ENCODE measurements around the gene DCHS2. TPM values are rescaled to one million over a fixed set of nuclear protein-coding genes. Genes with fewer than 3 reads are reported as not detected.

The DCHS2 gene
- polyA plus RNA-seq, 3 donors = under 0.01 to 0.12 (median 0.01) TPM

DNA sequence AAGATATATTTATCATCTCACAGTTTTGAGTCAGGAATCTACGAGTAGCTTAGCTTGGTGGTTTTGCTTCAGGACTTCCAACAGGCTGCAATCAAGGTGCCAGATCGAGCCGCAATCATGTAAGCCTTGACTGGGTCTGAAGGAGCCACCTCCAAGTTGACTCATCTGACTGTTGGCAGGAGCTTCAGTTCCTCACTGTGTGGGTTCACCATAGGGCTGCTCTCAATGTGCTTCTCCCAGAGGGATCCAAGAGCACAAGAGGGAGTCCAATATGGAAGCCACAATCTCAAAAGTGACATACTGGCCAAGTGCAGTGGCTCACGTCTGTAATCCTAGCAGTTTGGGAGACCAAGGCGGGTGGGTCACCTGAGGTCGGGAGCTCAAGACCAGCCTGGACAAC is 26.5 kb downstream of the DCHS2 start:
- 75 to 89% (median 85%) methylated on average over 6 of the region's 6 CpGs for WGBS, 3 donors
- no peak overlapping the region for H3K27ac ChIP-seq (ENCODE audit: low read depth, low read length)

DNA sequence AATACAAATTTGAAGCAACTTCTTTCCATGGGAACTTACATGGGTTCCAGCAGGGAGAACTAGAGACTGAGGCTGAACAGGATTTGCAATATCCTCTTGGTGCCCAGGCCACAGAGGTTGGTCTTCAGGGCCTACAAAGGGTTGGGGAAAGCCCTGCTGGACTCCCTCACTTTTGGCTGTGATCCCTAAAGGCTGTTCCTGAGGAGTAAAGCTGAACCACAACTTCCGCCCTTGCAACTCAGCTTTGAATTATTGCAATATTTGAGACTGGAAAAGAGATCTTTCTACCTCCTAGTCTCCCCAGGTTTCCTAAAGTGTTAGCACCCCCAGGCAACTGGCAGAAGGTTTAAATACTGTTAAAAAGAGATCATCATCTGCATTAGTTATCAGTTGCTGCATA is 26.9 kb downstream of the DCHS2 start:
- 63 to 89% (median 71%) methylated on average over 1 of the region's 1 CpG for WGBS, 3 donors

DNA sequence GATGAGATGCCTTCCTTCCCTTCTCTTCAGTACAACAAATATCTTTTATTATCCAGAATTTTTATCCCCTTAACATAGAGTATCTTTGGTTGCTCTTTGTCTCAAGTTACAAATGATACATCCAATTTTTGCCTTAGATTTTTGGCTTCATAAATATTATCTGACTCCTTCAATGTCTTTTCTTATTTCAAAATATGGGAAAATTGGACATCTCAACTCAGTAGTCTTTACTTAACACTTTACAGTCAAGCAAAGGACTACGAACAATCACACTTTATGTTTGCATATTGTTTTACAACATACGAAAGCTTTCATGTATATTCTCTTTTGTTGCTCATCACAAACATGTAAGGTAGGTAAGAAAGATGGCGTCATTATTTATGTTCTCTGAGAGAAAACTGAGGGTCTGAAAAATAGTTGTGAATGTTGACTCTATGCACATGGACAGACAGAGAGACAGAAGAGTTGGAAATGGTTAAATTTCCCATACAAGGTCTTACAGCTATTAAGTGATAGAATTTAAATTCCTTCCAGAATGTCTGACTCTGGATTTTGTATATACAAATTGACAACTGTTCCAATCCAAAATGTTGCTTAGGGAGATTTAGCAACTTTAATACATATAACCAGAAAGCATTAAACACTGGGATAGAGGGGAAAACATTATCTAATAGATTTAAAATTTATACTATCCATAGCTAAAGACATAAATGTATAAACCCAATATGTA is 29.4 kb downstream of the DCHS2 start:
- H3K27ac ChIP-seq (ENCODE audit: low read depth, low read length) = no peak overlapping the region
- WGBS, 3 donors = 91 to 94% (median 92%) methylated on average over 3 of the region's 3 CpGs

More for the DNA sequence above, 26.9 kb downstream of the DCHS2 start:
- no peak overlapping the region for H3K27ac ChIP-seq (ENCODE audit: low read depth, low read length)

DNA sequence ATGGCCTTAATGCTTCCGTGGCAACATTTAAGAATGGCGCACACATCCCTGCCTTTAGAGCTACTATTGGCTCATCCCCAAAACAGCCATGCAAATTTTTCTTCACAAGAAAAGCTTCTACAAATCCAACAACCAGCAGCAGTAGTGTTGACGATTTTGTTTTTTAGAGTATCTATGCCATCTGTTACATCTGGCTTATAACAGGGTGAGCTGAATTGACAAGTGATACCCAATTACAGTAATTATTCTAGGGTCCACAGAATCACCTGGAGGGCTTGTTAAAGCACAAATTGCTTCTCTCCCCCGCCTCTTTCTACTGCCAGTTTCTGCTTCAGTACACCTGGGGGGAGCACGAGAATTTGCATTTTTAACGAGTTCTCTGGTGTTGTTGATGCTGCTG is 34.1 kb downstream of the DCHS2 start:
- H3K27ac ChIP-seq (ENCODE audit: low read depth, low read length) = no peak overlapping the region

DNA sequence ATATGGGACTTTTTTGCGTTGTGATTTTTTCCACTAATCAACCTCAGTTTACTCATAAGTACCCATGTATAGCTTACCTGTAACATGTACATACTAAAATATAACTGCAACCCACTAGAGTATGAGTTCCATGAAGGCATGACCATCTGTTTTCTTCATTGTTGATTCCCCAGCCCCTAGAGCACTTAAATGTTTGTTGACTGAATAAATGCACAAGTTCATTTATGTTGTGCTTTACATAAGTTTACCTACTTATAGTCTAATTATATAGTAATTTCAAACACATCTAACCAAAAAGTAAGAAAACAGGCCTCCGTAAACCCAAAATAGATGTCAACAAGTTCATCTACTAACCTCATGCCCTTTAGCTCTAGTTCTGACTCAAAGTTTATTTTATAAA is 34.7 kb downstream of the DCHS2 start:
- no peak overlapping the region for H3K27ac ChIP-seq (ENCODE audit: low read depth, low read length)
- WGBS, 3 donors = 89 to 95% (median 94%) methylated on average over 2 of the region's 2 CpGs

More for the DNA sequence above, 34.1 kb downstream of the DCHS2 start:
- WGBS, 3 donors = 79 to 84% (median 82%) methylated on average over 6 of the region's 6 CpGs

DNA sequence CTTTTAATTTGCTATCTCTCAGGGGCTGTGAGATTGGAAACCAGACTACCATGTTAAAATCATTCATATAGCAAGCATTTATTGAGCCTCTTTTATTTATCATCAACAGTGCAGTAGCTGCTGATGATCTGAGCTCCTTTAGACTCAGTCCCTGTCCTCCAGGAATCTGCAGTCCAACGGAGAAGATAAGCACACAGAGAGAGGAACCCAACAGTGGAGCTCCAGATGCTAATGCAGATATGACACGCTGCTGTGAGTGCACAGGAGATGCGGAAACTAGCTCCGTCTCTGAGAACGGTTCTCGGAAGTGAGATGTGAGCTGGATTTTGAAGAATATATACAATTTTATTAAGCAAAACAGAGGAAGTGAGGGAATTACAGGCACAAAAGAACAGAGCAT is 35.4 kb downstream of the DCHS2 start:
- no peak overlapping the region for H3K27ac ChIP-seq (ENCODE audit: low read depth, low read length)

DNA sequence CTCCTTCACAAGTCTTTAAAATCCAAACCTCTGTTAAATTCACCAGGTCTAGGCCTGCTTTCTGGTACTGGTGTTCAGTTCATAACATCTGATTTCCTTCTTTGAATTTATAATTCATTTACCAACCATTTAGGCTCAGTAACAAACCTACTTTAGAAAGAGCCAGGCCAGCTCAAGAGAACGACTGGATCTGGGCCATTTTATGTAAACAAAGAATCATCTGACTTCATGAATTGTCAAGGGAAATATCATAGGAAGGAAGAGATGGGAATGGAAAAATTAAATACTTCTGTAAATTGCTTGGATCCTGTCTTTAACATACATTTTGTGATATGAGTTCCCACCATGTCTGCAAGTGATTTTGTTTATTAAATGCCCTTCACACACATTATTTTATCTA is 36.5 kb downstream of the DCHS2 start:
- WGBS, 3 donors = 24 to 37% (median 31%) methylated on average over 1 of the region's 1 CpG
- H3K27ac ChIP-seq (ENCODE audit: low read depth, low read length) = no peak overlapping the region

More for the DNA sequence above, 35.4 kb downstream of the DCHS2 start:
- WGBS, 3 donors = 68 to 88% (median 85%) methylated on average over 6 of the region's 6 CpGs

DNA sequence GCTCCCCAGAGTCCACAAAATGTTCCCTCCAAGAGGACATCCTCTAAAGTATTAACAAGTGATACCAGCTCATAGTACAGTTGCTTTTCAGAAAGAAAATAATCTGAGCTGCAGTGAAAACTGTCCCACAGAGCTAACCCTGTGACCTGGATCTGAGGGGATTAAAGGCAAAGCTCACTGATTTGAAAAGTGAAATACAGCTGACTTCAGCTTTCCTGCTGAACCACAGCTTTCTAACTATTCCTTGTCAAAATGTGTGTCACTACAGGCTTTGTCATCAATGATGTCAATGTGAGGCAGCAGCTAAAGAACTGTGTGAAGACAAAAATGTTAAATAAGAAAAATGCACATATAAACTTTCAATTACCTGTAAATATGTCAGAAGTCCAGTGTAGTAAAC is 36.9 kb downstream of the DCHS2 start:
- no peak overlapping the region for H3K27ac ChIP-seq (ENCODE audit: low read depth, low read length)

DNA sequence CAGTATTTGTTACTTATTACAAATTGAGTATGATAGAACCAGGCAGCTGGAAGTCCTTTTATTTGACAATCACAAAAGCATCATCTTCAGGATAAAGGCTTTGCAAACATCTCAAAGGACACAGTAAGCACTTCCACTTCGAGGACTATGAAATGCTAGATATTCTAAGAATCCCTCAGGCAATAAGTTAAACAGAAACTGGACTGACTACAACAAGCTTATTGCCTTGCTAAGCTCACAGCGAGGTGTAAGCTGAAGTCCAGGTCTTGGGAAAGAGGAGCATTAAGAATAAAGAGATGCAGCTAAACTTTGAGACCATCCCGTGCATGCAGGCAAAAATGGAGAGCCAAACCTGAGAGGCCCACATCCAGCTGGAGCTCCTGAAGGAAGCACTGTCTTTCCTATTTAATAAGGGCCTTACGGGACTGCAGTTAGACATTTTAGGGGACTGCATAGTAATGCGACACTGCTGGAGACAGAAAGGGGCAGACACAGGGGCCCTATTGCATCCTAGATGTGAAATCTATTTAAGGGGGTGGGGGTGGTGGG is 38.7 kb downstream of the DCHS2 start:
- WGBS, 3 donors = 80 to 83% (median 82%) methylated on average over 5 of the region's 5 CpGs
- H3K27ac ChIP-seq (ENCODE audit: low read depth, low read length) = no peak overlapping the region

DNA sequence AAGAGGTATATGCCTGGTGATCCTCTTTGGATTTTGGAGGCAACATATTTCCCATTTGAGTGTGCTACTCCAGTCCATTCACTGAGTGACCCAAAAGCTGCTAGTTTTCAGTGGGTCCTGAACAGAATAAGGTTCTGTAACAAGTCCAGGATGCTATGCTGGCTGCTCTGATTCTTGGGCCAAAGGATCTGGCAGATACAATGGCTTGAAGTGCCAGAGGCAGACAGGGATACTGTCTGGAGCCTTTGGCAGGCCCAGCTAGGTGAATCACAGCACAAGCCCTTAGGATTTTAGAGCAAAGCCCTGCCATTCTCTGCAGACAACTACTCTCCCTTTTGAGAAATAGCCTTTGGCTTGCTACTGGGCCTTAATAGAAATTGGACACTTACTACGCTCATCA is 40.6 kb downstream of the DCHS2 start:
- WGBS, 3 donors = 78 to 95% (median 83%) methylated on average over 1 of the region's 1 CpG

DNA sequence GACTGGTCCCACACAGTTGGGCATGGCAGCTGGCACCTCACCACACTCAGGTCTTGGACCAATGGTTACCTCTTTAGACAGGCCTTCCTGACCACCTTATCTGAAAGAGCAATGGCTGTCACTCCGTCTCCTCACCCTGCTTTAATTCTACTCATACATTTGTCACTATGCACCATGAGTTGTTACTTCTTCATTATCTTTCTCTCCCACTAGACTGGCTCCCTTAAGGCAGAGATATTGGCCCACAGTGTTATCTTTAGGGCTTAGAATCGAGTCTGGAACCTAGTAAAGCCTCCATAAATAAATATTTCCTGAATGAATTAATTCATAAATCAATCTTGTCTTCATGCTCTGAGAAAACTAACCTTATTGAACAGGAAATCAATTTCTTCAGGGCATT is 46.6 kb downstream of the DCHS2 start:
- WGBS, 3 donors = 70 to 80% (median 76%) methylated on average over 2 of the region's 2 CpGs

More for the DNA sequence above, 40.6 kb downstream of the DCHS2 start:
- H3K27ac ChIP-seq (ENCODE audit: low read depth, low read length) = no peak overlapping the region

DNA sequence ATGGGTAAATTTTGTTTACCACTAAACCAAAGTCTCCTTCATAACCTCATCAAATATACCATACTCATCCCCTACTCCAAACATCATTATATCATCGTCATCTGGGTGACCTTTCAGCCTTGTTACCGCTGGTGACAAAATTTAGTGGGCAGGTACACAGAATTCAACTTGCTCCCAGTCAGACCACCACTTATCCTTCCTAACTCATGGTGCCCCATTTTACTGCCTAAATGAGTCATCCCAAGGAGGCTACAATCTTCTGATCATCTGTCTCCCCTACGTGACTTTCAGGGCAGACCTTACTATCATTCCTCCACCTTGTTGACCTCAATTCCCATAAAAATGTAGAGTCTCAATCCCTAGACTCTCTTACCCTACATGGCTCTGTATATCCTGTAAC is 49.6 kb downstream of the DCHS2 start:
- WGBS, 3 donors = 88 to 89% (median 89%) methylated on average over 3 of the region's 3 CpGs
- H3K27ac ChIP-seq (ENCODE audit: low read depth, low read length) = no peak overlapping the region

More for the DNA sequence above, 46.6 kb downstream of the DCHS2 start:
- H3K27ac ChIP-seq (ENCODE audit: low read depth, low read length) = no peak overlapping the region

DNA sequence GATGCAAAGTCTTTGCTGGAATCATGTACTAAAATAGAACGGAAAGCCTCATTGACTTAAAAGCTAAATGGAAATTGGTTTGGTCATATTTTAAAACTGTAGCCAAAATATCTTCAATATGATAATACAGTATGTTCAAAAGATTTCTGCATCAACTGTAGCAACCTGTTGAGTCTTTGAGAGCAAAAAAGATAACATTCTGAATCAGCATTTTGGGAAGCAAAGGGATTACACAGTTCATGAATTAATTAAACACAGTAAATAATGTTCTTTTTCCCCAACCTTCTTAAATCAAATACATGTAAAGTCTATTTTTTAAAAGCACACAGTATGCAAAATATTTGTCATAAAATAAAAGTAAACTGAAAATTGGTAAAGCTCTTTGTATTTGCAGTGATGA is 50.5 kb downstream of the DCHS2 start:
- H3K27ac ChIP-seq (ENCODE audit: low read depth, low read length) = no peak overlapping the region
- 66 to 85% (median 79%) methylated on average over 1 of the region's 1 CpG for WGBS, 3 donors

DNA sequence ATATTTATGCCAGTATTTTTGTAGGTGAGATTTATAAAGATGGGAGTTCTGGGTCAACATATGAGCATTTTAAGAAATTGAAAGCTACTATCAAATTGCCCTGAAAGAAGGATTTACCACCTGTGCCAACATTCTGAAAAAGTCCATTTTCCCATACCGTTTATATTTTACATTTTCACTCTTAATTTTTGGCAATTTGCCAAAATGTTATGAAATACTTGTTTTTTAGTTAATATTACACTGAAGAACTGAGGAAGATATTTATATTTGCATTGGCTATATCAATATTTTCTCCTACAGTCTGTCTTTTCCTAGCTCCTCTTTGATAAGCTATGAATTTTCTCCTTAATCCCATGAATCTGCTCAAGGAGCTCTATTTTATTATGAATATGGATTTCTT is 52.4 kb downstream of the DCHS2 start:
- H3K27ac ChIP-seq (ENCODE audit: low read depth, low read length) = no peak overlapping the region
- WGBS, 3 donors = 6 to 13% (median 11%) methylated on average over 1 of the region's 1 CpG

DNA sequence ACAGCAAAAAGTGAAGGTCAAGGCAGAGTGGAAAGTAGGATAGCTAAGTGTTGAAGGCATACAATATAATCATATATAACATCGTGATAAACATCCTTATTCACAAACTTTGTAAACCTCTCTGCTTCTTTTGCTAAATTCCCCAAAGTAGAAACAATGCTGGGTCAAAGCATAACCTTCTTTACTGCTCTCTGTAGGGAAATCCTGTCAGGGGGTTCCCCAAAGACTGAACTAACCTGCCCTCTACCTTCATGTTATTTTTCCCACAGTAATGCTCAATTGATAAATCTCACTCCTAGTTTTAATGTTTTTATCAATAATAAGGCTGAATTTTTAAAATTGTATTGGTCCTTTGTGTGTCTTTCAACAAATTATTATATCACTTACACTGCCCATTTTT is 55.7 kb downstream of the DCHS2 start:
- WGBS, 3 donors = 55 to 70% (median 67%) methylated on average over 1 of the region's 1 CpG
- no peak overlapping the region for H3K27ac ChIP-seq (ENCODE audit: low read depth, low read length)

DNA sequence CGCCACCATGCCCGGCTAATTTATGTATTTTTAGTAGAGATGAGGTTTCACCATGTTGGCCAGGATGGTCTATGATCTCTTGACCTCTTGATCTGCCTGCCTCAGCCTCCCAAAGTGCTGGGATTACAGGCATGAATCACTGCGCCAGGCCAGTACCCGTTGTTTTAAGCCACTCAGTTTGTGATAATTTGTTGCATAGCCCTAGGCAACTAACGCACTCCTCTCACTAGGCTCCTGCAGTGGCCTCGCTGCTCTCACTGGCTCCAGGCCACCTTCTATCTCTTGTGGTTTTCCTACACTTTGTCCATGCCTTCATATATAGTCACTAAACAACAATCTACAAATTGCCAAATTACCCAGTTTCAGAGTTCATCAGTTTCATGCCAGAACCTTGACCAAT is 58.1 kb downstream of the DCHS2 start:
- WGBS, 3 donors = 91 to 93% (median 93%) methylated on average over 6 of the region's 6 CpGs
- no peak overlapping the region for H3K27ac ChIP-seq (ENCODE audit: low read depth, low read length)

DNA sequence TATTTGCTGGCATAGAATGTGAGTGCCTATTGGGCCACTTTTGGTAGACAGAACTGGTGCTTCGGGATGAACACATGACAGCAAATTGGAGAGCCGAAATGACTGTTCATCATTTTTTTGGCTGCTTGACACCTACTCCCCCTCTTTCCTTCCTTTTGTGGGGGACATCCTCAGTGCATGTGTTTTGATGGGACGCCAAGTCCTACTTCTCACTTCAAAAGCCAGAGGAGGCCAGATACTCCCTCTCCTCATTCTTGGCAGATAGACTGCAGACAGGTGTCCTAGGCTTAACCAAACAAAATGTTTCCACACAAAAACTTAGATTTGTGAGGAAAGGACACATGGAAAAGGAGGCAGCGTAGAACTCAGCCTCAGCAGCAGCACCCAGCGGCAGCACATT is 62.4 kb downstream of the DCHS2 start:
- H3K27ac ChIP-seq (ENCODE audit: low read depth, low read length) = no peak overlapping the region
- 63 to 85% (median 74%) methylated on average over 5 of the region's 5 CpGs for WGBS, 3 donors

DNA sequence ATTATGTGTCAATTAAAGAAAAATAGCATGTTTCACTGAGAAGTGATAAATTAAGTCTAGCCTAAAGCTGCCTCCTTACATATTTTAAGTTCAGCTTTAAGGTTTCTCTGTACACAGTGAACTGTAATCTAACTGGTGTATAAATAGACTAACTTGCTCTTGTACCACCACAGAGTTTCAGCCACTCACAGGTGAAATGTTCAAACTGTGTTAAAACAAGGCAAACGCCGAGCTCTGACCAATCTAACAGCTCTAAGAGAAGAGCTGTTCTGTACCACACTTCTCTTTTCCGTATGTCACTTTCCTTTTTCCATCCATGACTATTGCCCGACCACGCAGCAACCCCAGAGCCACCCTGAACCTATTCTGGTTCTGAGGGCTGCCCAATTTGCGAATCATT is 64.5 kb downstream of the DCHS2 start:
- no peak overlapping the region for H3K27ac ChIP-seq (ENCODE audit: low read depth, low read length)
- whole genome bisulfite sequencing, 3 donors = 82 to 87% (median 86%) methylated on average over 6 of the region's 6 CpGs

DNA sequence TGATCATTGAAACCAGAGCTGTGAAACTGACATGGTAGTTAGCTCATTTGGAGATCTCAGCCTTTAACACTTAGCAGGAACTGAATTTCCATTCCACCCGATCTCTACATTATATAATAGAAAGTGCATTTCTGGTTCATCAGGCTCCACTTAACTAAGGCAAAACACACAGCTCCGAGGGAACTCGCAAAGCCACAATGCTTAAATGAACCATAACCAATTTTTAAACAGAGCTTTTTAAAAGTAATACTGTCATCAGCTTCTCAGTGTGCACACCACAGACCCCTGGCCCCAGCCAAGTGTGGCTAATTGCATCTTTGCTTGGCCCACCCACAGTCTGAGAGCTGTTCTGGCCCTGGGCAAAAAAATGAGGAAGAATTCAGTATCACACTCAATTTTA is 66.1 kb downstream of the DCHS2 start:
- WGBS, 3 donors = 78 to 91% (median 81%) methylated on average over 3 of the region's 3 CpGs
- no peak overlapping the region for H3K27ac ChIP-seq (ENCODE audit: low read depth, low read length)

DNA sequence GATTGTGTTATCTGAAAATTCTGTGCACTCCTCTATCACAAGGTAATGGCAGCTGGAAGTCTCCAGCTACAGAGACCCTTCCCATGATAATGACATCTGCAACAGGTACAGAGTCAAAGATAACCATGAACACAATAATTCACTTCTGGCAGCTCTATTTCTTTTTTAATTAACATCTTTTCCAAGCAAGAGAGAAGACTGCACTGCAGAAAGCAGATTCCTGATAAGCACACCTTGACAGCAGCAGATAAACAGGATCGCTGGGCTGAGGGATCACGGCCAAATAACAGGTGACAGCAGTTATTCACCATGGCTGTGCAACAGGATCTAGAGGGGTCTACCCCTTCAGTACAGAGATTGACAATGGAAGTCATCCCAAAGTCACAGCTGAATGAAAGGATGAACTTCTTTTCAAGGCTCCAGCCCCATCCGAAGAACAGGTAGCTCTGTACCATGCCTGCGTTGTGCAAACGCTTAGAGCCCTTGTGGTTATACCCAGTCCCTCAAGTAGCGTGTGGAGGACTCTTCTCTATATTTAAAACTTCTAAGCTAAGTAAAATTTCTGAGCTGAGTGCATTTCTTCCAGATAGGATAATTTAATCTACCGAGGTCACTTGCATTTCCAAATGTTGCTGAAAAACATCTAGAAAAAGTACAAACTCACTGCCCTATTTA is 66.7 kb downstream of the DCHS2 start:
- no peak overlapping the region for H3K27ac ChIP-seq (ENCODE audit: low read depth, low read length)
- 71 to 87% (median 86%) methylated on average over 7 of the region's 7 CpGs for WGBS, 3 donors
